HCT116 (cell line): ENCODE measurements around the gene DENND10.

Experiments used
- EZH2 ChIP-seq: fragments of 200-600 bp; sonication (generic); IDR thresholded peaks from 2 replicates; pipeline ENCODE4 v1.6.1; 2017; ENCODE audit warnings: antibody characterized with exemption, mixed run types
- EZH2phosphoT487 ChIP-seq: fragments of 200-600 bp; IDR thresholded peaks from 2 replicates; pipeline ENCODE4 v1.6.1; 2018; ENCODE audit warnings: antibody characterized with exemption, borderline replicate concordance
- POLR2A ChIP-seq: IDR thresholded peaks from 2 replicates; pipeline ENCODE4 v1.7.0; 2011; ENCODE audit warnings: borderline replicate concordance; ENCODE audit not compliant: insufficient read depth, insufficient read length; ENCODE audit errors: extremely low read depth
- POLR2AphosphoS5 ChIP-seq: IDR thresholded peaks from 2 replicates; pipeline ENCODE4 v1.6.1; 2011; ENCODE audit warnings: mild to moderate bottlenecking, low read depth, low read length, moderate library complexity
- RAD21 ChIP-seq: IDR thresholded peaks from 2 replicates; pipeline ENCODE4 v1.6.1; 2012; ENCODE audit warnings: low read depth, mild to moderate bottlenecking
- TF ChIP-seq, protein P1 (sequence below), 3 experiments: fragments of 200-600 bp in 1 of 3; sonication (generic) in 1 of 3; IDR thresholded peaks in 2 of 3; conservative IDR thresholded peaks in 1 of 3; 2 replicates each; pipeline ENCODE4 v1.5.1; 2012 to 2017; ENCODE audit warnings: low read depth in 2 of 3, low read length in 2 of 3, antibody characterized with exemption in 1 of 3, borderline replicate concordance in 1 of 3, control low read depth in 1 of 3, mild to moderate bottlenecking in 1 of 3, mixed read lengths in 1 of 3, mixed run types in 1 of 3, moderate library complexity in 1 of 3; ENCODE audit not compliant: insufficient read depth in 1 of 3

- TF ChIP-seq, protein P1, sequence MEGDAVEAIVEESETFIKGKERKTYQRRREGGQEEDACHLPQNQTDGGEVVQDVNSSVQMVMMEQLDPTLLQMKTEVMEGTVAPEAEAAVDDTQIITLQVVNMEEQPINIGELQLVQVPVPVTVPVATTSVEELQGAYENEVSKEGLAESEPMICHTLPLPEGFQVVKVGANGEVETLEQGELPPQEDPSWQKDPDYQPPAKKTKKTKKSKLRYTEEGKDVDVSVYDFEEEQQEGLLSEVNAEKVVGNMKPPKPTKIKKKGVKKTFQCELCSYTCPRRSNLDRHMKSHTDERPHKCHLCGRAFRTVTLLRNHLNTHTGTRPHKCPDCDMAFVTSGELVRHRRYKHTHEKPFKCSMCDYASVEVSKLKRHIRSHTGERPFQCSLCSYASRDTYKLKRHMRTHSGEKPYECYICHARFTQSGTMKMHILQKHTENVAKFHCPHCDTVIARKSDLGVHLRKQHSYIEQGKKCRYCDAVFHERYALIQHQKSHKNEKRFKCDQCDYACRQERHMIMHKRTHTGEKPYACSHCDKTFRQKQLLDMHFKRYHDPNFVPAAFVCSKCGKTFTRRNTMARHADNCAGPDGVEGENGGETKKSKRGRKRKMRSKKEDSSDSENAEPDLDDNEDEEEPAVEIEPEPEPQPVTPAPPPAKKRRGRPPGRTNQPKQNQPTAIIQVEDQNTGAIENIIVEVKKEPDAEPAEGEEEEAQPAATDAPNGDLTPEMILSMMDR (IDR thresholded peaks at IDR 0.05 in 2 of 3, conservative IDR thresholded peaks at IDR 0.05 in 1 of 3; ENCODE audit: borderline replicate concordance in 1 of 3, insufficient read depth in 1 of 3, low read depth in 2 of 3, low read length in 2 of 3): no peak
- no peak for TF ChIP-seq POLR2A
- no peak for TF ChIP-seq EZH2
- TF ChIP-seq EZH2phosphoT487: no peak
- no peak for TF ChIP-seq POLR2AphosphoS5
- TF ChIP-seq RAD21: no peak
Observed at GRCh38 chr10:119061352-119061751, 42.6 kb upstream of the DENND10 start.
